NCI-H82 treated with DMSO at 0.1 percent for 48 hours (cell line): ENCODE data around the gene LTBP4.

Experiments used
- DNase-seq: peaks from one replicate; lab custom pipeline; 2025; ENCODE audit not compliant: unreplicated experiment; lab: John Stamatoyannopoulos, UW

LTBP4 gene

GRCh38 chr19:40662925-40663694, 61.9 kb downstream of the LTBP4 start:
- DNase-seq: peak; percentile 58

- no peak for DNase-seq
Measured at GRCh38 chr19:40663695-40664692, 62.8 kb downstream of the LTBP4 start.

- DNase-seq: no peak
Measured at GRCh38 chr19:40666803-40667438, 65.8 kb downstream of the LTBP4 start.

- no peak for DNase-seq
Measured at GRCh38 chr19:40667602-40668001, 66.4 kb downstream of the LTBP4 start.

GRCh38 chr19:40668991-40669614, 67.9 kb downstream of the LTBP4 start:
- no peak for DNase-seq

GRCh38 chr19:40671404-40671803, 70.2 kb downstream of the LTBP4 start:
- DNase-seq: no peak

GRCh38 chr19:40672038-40672437, 70.9 kb downstream of the LTBP4 start:
- DNase-seq: no peak

- DNase-seq: no peak
Measured at GRCh38 chr19:40672573-40673299, 71.6 kb downstream of the LTBP4 start.

- no peak for DNase-seq
Measured at GRCh38 chr19:40673397-40673796, 72.2 kb downstream of the LTBP4 start.

- DNase-seq: no peak
Measured at GRCh38 chr19:40674291-40674690, 73.1 kb downstream of the LTBP4 start.

GRCh38 chr19:40677156-40677555, 76.0 kb downstream of the LTBP4 start:
- no peak for DNase-seq
